DND-41 (cell line): ENCODE data around the gene GPR162.

Source experiments
- ATAC-seq: fragments of 200-7000 bp; cut with Tn5 transposase; 3 replicates; pipeline ENCODE4 v1.9.1; 2021; ENCODE audit warnings: low read depth; ENCODE audit not compliant: insufficient read depth
- DNase-seq: peaks from one replicate; pipeline ENCODE4 v3.0.0-alpha.2; 2020
- H2AFZ ChIP-seq: 2 replicates; pipeline ENCODE4 v1.6.0; 2012; ENCODE audit warnings: low read depth, low read length
- H3K27ac ChIP-seq: 2 replicates; pipeline ENCODE4 v1.5.1; 2012; ENCODE audit warnings: low read length, inconsistent platforms
- H3K27me3 ChIP-seq: fragments of 200-600 bp; sonication (generic); 2 replicates; pipeline ENCODE4 v1.6.0; 2012; ENCODE audit warnings: low read length, mild to moderate bottlenecking, inconsistent platforms; ENCODE audit not compliant: insufficient read depth, poor library complexity
- H3K36me3 ChIP-seq: 2 replicates; pipeline ENCODE4 v1.5.1; 2012; ENCODE audit warnings: low read length, inconsistent platforms; ENCODE audit not compliant: insufficient read depth
- H3K4me1 ChIP-seq: 2 replicates; pipeline ENCODE4 v1.5.1; 2012; ENCODE audit warnings: mild to moderate bottlenecking, low read length; ENCODE audit not compliant: insufficient read depth
- H3K4me2 ChIP-seq: 2 replicates; pipeline ENCODE4 v1.6.0; 2012; ENCODE audit warnings: mild to moderate bottlenecking, moderate library complexity, low read length, inconsistent platforms; ENCODE audit not compliant: insufficient read depth
- H3K4me3 ChIP-seq, 2 experiments: fragments of 200-600 bp in 1 of 2; shearing (Covaris generic) in 1 of 2; 2 replicates each; pipeline ENCODE4 v1.5.1; 2012 to 2016; ENCODE audit warnings: inconsistent platforms in 2 of 2, low read length in 2 of 2, mild to moderate bottlenecking in 2 of 2, low read depth in 1 of 2, moderate library complexity in 1 of 2
- H3K79me2 ChIP-seq: 2 replicates; pipeline ENCODE4 v1.6.0; 2012; ENCODE audit warnings: low read length, inconsistent platforms; ENCODE audit not compliant: insufficient read depth
- H3K9ac ChIP-seq: 2 replicates; pipeline ENCODE4 v1.6.0; 2012; ENCODE audit warnings: low read depth, mild to moderate bottlenecking, inconsistent platforms, low read length, moderate library complexity
- H3K9me3 ChIP-seq: 2 replicates; pipeline ENCODE4 v1.5.1; 2012; ENCODE audit warnings: low read length, moderate library complexity, mild to moderate bottlenecking, inconsistent platforms; ENCODE audit not compliant: insufficient read depth, severe bottlenecking
- H4K20me1 ChIP-seq: 2 replicates; pipeline ENCODE4 v1.6.0; 2012; ENCODE audit warnings: low read length; ENCODE audit not compliant: insufficient read depth
- CTCF ChIP-seq: IDR thresholded peaks from 2 replicates; pipeline ENCODE4 v1.5.1; 2012; ENCODE audit warnings: borderline replicate concordance, low read length, moderate library complexity, mild to moderate bottlenecking; ENCODE audit not compliant: poor library complexity, severe bottlenecking; ENCODE audit errors: extremely low read depth
- EZH2 ChIP-seq: IDR thresholded peaks from 3 replicates; pipeline ENCODE4 v1.6.1; 2012; ENCODE audit warnings: borderline replicate concordance, low read depth, mild to moderate bottlenecking, moderate library complexity, low read length, inconsistent platforms; ENCODE audit not compliant: severe bottlenecking

The GPR162 gene

GRCh38 chr12:6830999-6831398 is 9.4 kb downstream of the GPR162 start:
- Histone ChIP-seq H3K9me3 (no peaks in the 10 kb centered on the region), H3K4me2 (no peak overlapping the region), H3K27me3 (peaks cover 62% of the 10 kb centered on the region), H3K27ac (no peak overlapping the region), H4K20me1 (peaks cover 7% of the 10 kb centered on the region; the same call in 1 of the 2 replicates), H3K9ac (no peak overlapping the region), H3K79me2 (no peaks in the 10 kb centered on the region), H2AFZ (no peak overlapping the region), H3K36me3 (no peaks in the 10 kb centered on the region), H3K4me3 (no peak overlapping the region), H3K4me1 (peaks cover 15% of the 10 kb centered on the region)
- TF ChIP-seq EZH2 (no peak), CTCF (no peak)
- DNase-seq (no peak), ATAC-seq (no peak)

GRCh38 chr12:6831450-6831995 is 9.9 kb downstream of the GPR162 start:
- peaks cover 7% of the 10 kb centered on the region; the same call in 1 of the 2 replicates for H4K20me1 ChIP-seq
- H2AFZ ChIP-seq, result no peak overlapping the region
- peaks cover 56% of the 10 kb centered on the region for H3K27me3 ChIP-seq
- no peak for TF ChIP-seq CTCF
- no peak for TF ChIP-seq EZH2
- no peak for DNase-seq
- no peak overlapping the region for H3K9ac ChIP-seq
- H3K27ac ChIP-seq, result no peak overlapping the region
- H3K4me3 ChIP-seq, result no peak overlapping the region
- no peaks in the 10 kb centered on the region for H3K9me3 ChIP-seq
- no peaks in the 10 kb centered on the region for H3K79me2 ChIP-seq
- peaks cover 15% of the 10 kb centered on the region for H3K4me1 ChIP-seq
- no peak for ATAC-seq
- H3K36me3 ChIP-seq, result no peaks in the 10 kb centered on the region
- no peak overlapping the region for H3K4me2 ChIP-seq

- DNase-seq (no peak), ATAC-seq (no peak)
- Histone ChIP-seq H3K4me1 (peaks cover 15% of the 10 kb centered on the region), H3K27ac (no peak overlapping the region), H3K79me2 (no peaks in the 10 kb centered on the region), H3K36me3 (no peaks in the 10 kb centered on the region), H3K4me3 (no peak overlapping the region), H3K4me2 (no peak overlapping the region), H2AFZ (no peak overlapping the region), H3K27me3 (peaks cover 50% of the 10 kb centered on the region), H4K20me1 (peaks cover 4% of the 10 kb centered on the region; the same call in 1 of the 2 replicates), H3K9ac (no peak overlapping the region), H3K9me3 (no peaks in the 10 kb centered on the region)
- TF ChIP-seq CTCF (no peak), EZH2 (no peak)
Observed at GRCh38 chr12:6832125-6832524, 10.5 kb downstream of the GPR162 start.
